A549 treated with Hydrocortisone at 1 μM for 4 hours (cell line): ENCODE data around the gene TPTE2. TPM values are rescaled to one million over a fixed set of nuclear protein-coding genes. Genes with fewer than 3 reads are reported as not detected.

ENCODE experiments used
- total RNA-seq: library from RNA; stranded (reverse); fragments of 200-300 nt; extraction: Qiagen RNA extraction; gene quantifications from 5 replicates; pipeline ENCODE4 v1.2.3, GENCODE V29; 2022

TPTE2 gene
- total RNA-seq: not detected in 5 replicates

GRCh38 chr13:19561127-19561582 lies at the start of gene TPTE2:
TPTE2 (minus strand) TSS chr13:19561532; CDS start chr13:19503234, 58,298 bp downstream.

Other genes starting within 250 kb of the TPTE2 start
- gene MPHOSPH8, start 72.1 kb upstream of the TPTE2 start, total RNA-seq: 11.0 to 14.0 TPM (median 11.8 TPM) in 5 replicates
- gene PSPC1, start 221.4 kb upstream of the TPTE2 start, total RNA-seq: 44.0 to 48.5 TPM (median 46.0 TPM) in 5 replicates